ENCODE data around the gene SEC11C.
"Not testable (repeated sequence)": the region's sequence is repeated elsewhere in the genome, so short reads cannot be mapped to it uniquely, and the experiment has no call there.

SEC11C gene

DNA sequence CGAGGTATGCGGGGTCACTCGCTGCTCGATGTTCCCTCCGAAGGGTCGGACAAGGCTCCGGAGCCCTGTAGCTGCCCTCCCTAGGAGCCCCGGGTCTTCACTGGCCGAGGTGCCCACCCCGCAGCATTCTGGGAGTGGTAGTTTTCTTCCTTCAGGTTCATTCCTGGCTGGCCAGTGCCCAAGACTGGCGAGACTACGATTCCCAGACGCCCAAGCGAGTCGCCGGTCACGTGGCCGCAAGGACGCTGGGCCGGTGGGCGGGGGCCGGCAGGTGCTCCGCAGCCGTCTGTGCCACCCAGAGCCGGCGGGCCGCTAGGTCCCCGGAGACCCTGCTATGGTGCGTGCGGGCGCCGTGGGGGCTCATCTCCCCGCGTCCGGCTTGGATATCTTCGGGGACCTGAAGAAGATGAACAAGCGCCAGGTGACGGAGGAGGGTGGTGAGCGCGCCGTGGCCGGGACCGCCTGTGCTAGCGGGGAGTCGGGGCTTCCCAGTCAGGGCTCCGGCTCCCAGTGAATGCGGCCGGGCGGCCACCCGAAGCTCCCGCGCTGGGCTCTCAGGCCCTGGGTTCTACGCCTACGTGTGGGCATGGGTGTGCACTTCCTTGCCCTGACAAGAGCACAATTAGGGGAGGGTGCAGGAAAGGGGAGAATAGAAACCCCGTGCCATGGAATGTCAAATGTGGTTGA is at the start of gene SEC11C:
Gene SEC11C, plus strand, starts transcription at position 270 of the 687 bp plus-strand sequence. Its CDS starts 65 bp downstream, at position 335.
- peak; percentile 90 to 95 for DNase-seq (ENCODE audit: extremely low read depth in 1 of 2, low read depth in 1 of 2)

DNA sequence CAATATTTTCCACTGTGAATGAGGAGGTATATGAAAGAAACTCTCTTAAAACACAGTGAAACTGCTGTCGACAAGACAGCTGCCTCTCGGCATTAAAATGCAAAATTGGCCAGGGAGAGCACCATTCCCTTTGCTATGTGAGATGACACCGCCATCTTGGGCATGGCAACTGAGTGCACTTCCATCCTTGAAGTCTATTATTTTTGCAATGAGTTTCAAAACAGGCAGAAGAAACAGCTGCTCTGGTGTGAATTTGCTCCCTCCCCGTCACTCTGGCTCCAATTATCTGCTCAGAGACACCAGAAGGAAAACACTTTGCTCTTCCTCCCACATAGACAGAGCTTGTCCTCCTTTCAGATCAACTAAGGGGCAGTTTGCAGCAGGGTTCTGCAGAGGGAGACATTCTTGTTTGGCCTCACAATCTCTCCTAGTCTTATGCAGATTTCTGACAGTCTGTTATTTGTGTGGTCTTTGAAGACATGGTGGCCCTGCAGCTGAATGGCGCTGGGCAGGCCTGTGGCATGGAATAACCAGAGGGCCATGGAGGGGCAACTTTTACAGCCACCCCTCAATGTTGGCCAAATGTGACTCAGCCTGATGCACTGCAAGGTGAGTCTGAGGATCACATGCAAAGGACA is 48.6 kb upstream of the SEC11C start:
- DNase-seq (ENCODE audit: extremely low read depth in 1 of 2, low read depth in 1 of 2): no peak

DNA sequence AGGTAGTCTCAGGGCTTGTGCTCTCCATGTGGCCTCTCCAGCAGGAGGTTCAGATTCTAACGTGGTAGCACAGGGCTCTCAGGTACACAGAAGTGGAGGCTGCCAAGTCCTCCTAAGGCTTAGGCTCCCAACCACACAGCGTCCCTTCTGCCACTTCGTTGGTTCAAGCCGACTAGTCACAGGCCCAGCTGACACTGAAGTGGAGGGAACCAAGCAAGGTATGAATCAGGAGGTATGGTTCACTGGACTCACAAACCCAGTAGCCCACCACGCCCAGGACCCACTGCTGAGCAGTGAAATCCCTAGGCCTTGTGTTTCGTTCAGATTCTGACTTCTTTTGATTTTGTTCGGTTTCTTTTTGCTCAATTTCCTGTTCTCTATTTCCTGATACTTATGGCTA is 46.0 kb upstream of the SEC11C start:
- DNase-seq (ENCODE audit: extremely low read depth in 1 of 2, low read depth in 1 of 2): no peak

DNA sequence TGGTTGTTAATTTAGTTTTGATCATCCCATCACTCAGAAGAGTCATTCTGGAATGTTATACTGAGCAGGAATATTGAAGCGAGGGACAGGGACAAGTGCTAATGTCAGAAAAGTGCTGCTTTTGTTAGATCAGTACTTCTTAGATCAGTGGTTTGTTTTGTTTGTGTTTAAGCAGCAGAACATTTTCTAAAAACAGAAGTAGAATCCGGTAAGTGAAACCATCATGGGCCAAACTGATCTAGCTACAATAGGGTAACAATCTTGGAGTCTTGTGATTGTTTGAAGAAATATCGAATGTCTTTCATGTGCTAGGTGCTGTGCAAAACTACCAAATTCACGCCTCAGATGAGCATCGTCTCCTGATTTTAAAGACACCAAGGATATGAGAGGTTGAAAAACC is 45.1 kb upstream of the SEC11C start:
- DNase-seq (ENCODE audit: extremely low read depth in 1 of 2, low read depth in 1 of 2): no peak

DNA sequence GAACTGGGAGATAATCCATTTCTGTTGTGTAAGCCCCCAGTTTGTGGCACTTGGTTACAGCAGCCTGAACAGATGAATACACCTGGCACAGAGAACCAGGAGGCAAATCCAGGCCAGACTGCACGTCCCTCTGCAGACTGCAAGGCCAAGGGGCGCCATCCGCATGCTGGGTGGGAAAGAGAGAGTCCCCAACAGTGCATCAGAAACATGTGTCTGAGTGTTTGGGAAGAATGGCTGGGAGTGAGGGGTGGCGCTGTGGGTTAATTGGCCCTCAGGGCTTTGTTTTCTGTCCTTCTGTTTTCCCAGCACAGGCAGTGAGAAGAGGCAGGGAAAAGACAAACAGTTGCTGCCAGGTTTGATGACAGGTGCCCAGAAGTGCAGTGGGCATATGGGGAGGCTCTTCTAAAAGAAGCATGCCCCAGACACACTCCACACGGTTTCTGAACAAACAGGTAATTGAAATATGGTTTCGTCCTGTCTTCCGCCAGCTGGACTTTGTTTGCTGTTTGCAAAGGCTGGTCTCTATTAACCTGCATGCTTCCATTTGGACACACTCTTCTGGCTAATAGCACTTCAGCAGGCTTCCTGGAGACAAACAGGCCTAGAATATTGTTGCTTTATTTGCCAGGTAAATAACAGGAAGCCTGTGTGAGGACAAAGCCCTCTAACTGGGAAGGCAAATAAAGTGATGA is 43.4 kb upstream of the SEC11C start:
- no peak for DNase-seq (ENCODE audit: extremely low read depth in 1 of 2, low read depth in 1 of 2)

DNA sequence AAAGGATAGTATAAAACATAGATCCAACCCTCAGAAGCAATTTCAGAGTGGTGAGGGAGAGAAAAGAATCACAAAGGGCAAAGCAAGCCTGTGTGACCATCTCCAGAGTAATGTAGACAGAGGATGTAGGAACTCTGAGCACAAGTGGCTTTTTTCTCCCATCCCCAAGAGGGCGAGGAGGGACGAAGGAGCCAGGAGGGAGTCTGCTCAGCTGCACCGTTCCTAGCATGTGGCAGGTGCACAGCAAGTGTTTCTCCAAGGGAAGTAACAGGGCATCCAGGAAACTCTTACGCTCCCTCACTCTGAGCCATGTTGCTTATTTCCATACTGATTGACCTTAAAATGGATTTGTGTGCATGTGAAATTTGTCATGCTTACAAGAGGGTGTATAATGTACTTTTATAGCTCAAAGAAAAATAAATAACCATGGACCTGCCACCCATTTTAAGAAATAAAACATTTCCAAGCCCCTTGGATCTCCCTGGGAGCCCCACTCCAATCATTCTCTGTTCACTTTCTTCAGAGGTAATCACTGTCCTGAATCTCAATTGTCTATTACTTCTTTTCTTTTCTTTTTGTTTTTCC is 37.8 kb upstream of the SEC11C start:
- no peak for DNase-seq (ENCODE audit: extremely low read depth in 1 of 2, low read depth in 1 of 2)

DNA sequence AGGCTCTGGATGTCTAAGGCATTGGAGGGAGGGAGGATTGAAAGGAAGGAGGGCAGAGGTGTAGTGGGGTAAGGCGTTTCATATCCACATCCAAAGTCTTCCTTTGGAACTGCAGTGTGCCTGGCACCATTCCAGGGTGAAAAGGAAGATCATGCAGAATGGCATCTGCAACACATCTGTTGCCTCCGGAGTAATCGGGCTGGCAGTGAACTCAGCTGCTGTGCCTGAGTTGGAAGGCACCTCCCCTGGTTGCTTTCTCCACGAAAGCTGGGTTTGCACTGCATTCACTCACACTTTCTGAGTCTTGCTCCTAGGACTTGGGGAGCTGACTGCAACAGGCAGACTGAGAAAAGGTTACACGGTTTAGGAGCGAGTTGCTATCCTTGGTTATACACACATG is 30.3 kb upstream of the SEC11C start:
- no peak for DNase-seq (ENCODE audit: extremely low read depth in 1 of 2, low read depth in 1 of 2)

DNA sequence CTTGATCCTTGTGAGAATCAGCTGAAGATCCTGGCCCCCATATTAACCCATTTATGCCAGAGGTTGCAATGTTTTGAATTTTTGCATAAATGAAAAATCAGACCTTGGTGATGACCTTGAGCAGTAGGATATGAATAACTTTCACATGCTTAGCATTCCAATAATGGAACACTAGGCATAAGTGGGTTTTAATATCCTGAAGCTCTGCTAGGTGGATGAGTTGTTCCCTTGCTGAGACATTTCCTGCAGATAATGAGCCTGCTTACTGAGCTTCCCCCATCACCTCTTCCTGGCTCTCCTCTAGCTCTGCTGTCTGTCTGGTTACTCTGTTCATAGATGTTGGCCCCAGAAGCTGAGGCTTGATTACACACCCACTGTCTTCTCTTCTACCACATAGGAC is 25.5 kb upstream of the SEC11C start:
- DNase-seq (ENCODE audit: extremely low read depth in 1 of 2, low read depth in 1 of 2): no peak

DNA sequence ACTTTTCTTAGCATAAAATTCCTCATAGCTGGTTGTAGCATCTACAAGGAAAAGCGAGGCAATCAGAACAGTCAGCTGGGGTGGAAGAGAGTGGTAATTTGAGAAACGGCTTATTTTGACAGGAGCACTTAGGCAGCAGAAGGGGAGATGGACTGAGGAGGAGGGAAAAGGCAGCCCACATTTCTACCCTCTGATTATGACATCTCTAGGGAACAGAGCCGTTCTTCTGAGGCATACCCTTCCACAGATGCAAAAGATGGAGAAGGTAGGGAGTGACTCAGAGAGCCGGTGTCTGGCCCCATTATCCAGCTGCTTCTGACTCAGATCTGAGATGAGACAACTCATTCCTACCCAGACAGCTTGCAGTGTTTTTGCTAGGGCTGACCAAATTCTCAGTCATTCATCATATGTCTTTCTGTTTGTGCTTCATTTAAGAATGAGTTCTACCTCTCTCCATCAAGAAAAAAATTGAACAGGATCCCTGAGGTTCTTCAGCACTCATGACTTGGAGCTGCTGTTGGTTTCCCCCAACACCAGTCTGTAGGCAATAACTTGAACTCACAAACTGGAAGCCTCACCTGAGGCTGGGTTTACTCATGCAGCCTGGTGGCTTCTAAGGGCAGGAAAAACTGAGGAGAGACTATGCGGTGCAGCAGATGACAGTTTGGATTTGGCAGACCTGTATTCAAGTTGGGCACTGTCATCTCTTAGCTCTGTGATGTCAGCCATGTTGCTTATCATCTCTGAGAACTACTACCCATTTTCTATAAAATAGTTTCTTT is 15.9 kb upstream of the SEC11C start:
- DNase-seq (ENCODE audit: extremely low read depth in 1 of 2, low read depth in 1 of 2): peak in 1 of 2 donors; percentile 16

DNA sequence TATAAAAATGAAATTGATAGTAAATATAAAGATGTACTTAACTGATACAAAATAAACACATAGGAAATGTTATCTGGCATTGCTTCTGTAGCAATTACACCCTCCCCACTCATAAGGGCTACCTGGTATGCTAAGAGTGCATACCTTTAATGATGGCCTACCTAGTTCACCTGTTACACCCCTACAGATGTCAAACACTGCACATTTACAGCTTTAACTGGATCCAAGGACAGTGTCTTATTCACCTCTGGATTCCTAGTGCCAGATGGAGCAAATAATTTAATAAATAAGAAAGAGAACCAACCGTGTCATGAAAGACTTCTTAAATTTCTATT is 15.3 kb upstream of the SEC11C start:
- DNase-seq (ENCODE audit: extremely low read depth in 1 of 2, low read depth in 1 of 2): no peak

DNA sequence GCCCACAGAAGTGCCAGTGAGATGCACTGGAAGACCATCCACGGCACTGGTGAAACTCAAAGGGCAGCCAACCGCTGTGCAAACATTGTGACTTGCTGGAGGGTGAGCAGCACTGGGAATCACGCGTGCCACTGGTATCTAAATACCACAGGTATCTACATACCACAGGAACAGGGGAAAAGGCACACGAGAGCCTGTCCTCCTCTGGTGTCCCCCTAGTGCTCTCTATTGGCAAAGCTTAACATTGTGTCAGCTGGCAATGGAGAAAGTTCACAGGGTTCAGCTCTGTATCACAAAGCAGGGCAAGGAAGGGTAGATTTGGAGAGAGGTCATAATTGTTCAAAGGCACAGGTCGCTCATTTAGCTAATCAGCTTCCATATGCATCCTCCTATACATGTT is 12.6 kb upstream of the SEC11C start:
- DNase-seq (ENCODE audit: extremely low read depth in 1 of 2, low read depth in 1 of 2): no peak

DNA sequence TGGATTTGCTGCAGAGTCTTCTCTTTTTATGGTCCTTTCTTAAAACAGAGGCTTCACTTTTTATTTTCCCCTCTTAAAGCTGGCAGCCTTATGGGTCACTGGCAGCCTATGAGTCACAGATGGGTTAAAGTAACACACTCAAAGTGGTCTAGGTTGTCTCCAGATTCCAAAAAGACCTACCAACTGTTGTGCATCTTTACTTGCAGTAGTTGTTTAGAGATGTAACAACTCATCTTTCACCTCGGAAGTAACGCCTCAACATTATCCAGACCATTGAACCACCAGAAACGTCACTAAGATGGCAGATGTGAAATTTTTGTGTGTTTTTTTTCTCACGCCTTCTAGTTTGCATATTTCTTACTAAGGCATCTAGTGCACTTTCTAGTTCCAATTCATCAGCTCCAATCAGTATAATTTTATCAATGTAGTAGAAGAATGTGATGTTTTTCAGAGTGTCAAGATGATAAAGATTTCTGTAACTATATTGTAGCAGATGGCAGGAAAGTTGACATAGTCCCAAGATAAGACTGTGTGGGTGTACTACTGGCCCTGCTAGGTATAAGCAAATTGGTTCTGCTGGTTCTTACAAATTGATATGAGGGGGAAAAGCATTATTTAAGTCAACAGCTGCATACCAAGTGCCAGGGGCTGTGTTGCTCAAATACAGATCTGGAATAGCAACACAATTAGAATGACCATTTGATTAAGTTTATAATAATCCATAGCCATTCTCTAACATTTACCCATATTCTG is 9.6 kb upstream of the SEC11C start:
- DNase-seq (ENCODE audit: extremely low read depth in 1 of 2, low read depth in 1 of 2): no peak

DNA sequence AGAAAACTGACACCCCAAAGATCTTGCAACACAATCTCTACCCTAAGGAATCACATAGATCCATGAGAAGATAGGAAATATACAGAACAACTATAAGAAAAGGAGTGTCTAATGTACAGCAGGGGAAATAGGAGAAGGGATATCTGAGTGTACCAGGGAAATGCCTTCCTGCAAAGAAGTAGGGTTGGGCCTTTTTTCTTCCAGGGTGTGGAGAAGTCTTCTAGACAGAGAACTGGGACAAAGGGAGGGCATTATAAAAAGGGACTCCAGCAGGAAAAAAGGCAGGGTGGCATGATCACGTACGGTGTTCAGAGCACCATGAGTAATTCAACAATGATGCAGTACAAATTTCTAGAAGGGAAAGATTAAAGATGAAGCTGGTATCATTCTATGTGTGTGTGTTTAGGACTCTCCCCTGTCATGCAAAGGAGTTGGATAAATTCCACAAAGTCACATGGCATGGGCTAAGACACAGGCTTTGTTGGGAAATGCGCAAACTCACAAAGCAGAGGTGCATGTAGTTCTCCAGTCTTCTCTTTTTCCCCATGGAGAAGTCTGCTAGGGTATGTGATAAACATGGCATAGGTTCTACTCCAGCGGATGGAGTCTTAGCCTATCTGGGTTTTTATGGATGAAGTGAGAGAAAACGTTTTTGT is 6.7 kb upstream of the SEC11C start:
- DNase-seq (ENCODE audit: extremely low read depth in 1 of 2, low read depth in 1 of 2): no peak

DNA sequence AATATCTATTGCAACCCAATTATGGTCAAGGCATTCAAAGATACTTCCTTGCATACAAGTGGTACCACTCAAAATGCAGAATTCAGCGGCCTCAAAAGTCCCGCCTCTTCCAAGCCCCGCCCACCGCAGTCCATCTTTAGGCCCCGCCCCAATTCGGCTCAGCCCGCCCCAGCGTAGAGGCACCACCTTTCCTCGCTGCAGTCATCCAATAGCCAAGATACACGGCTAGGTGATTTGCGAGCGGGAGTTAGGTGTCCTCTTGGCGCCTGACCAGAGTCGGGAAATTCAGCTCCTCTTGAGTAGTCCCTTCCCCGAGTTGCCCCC is 431 bp upstream of the SEC11C start:
- DNase-seq (ENCODE audit: extremely low read depth in 1 of 2, low read depth in 1 of 2): peak; percentile 76 to 85

DNA sequence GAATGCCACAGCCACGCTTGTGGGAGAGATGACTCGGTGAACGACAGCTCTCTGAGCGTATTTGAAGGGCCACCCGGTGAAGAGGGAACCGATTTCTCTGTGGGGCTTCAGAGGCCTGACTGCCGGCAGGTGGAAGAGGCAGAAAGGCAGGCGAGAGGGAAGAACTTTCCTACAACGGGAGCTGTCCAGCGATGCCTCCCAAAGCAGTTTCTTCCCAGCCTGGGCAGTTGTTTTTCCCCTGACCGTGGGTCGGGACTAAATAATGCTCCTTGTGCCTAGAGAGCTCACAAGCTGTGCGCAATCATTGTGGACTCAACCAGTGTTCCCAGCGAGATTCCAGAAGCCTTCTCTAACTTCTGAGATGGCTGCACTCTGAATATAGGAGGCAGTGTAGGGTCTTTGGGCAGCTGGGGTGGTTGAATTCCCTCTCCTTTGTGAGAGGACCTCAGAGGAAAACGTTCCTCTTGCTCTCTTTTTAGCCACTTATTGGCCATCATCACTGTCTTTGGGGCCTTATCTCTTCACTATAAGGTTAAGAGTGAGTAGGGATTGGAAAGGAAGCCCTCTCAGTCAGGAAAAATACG is 710 bp downstream of the SEC11C start:
- no peak for DNase-seq (ENCODE audit: extremely low read depth in 1 of 2, low read depth in 1 of 2)

DNA sequence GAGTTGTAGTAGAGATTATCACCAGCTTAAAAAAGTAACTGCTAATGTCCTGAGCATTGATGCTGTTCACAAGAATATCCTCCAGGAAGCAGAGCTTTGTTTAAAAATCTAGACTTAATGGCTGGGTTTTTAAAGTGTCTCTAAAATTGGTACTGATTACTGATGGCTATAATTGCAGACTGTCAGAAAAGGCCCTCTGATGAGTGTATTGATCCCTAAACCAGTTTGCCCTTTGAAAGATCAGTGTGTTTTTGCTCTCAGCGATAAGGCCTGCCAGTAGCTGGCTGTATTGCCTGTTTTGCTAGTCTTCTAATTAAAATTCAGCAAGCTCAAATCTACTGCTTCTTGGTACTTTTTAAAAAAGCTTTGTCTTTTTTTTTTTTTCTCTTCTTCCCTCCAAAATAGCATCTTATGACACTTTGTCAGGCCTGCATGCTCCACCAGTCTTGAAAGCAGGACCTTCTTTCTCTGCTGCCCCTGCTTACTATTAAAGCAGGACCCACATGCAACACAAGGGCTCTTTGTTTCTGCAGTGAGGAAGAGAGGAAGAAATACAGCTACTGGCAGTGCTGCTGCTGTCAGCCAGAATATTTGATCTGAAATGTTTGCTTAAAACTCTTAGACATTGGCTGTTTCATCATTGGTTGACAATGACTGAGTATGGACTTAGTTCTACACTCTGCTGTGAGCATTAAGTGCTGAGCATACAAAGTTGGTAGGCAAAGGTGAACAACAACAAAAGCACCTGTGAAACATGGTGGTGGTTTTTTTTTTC is 1.8 kb downstream of the SEC11C start:
- DNase-seq (ENCODE audit: extremely low read depth in 1 of 2, low read depth in 1 of 2): no peak

DNA sequence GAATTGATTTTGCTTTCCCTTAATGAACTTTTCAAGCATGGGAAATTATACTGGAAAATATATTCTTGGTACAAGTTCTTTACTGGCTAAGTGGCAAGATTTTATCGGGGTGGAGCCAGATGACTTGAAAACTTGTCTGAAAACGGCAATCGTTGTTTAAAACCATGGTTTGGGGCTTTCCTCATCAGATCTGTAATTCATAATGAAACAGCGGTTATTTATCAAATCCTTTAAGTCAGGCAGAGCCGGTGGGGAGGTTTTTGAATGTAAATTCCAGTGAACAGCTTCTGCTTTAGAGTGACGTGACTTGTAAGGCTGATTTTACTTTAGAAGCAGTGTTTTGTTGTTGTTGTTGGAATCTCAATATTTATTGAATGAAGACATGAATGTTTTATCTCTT is 2.6 kb downstream of the SEC11C start:
- peak in 1 of 2 donors; percentile 12 for DNase-seq (ENCODE audit: extremely low read depth in 1 of 2, low read depth in 1 of 2)

DNA sequence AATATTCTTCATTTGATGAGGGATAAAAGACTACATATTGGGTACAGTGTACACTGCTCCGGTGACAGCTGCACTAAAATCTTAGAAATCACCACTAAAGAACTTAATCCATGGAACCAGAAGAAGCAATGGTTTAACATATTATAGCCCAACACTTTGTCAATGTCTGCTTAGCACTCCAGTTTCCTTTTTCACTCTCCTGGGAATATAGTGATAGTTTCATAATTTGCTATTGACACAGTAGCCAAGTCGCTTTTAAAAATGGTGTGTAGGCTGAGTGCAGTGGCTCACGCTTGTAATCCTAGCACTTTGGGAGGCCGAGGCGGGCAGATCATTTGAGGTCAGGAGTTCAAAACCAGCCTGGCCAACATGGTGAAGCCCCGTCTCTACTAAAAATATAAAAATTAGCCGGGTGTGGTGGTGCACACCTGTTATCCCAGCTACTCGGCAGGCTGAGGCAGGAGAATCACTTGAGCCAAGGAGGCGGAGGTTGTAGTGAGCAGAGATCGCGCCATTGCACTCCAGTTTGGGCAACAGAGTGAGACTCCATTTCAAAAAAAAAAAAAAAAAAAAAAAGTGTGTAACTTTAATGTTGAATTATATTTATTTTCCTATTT is 3.2 kb downstream of the SEC11C start:
- not testable (repeated sequence) for DNase-seq (ENCODE audit: extremely low read depth in 1 of 2, low read depth in 1 of 2)

DNA sequence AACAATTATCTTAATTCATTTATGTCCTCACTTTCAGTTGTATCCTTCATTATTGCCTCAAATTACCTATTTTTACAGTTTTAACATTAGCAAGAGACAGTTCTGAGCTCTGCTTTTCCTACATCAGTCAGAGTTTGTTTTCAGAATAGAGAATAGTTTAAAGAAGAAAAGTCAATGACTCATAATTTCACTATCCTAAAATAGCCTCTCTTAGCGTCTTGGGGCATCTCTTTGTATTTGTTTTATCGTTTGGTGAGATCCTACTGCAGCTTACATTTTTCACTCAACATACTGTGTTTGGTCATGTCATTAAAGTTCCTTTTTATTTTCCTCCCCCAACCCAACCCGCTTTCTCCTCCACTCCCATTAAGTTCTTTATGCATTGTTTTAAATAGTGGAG is 3.8 kb downstream of the SEC11C start:
- no peak for DNase-seq (ENCODE audit: extremely low read depth in 1 of 2, low read depth in 1 of 2)

All from stimulated activated CD8-positive, alpha-beta memory T cell treated with anti-CD3 and anti-CD28 coated beads, Interleukin-7, amount 100 ng/mL, for 48 hours (primary cell).